ENCODE measurements around the gene MTA1. TPM values are rescaled to one million over a fixed set of nuclear protein-coding genes. Genes with fewer than 3 reads are reported as not detected.
A peak's percentile ranks its signal among the peaks of the same experiment; 100 is the strongest.

The MTA1 gene
- total RNA-seq, 1 donor from 2014 or later = 64.1 TPM

- no peak for TF ChIP-seq CTCF (conservative IDR thresholded peaks at IDR 0.05; ENCODE audit: low read depth, low read length)
- no peak for DNase-seq (ENCODE audit: low read depth)
Measured at GRCh38 chr14:105470350-105471296, 51.0 kb downstream of the MTA1 start.

DNA sequence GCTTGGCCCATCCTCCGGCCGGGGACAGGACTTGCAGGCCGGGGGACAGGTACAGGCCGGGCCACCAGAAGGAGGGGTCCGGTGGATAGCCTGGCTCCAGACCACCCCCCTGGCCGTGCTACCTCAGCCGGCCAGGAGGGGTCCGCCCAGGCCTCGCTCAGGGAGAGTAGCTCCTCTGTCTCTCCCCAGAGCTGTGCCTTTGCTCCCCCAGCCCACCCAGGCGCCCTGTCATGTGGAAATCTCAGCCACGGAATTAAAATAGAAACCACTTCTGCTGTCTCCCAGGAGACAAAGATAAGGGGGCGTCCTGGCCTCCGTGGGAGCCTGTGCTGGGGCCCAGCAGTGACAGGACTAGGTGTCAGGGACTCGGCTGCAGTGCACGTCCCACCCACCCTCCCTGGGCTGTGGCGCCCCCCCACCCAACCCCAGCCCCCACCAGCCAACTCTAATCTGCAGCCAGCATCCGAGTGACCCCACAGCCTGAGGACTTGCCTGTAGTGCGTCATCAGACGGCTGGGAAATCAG lies 51.7 kb downstream of the MTA1 start:
- TF ChIP-seq CTCF (conservative IDR thresholded peaks at IDR 0.05; ENCODE audit: low read depth, low read length) = no peak
- no peak overlapping the region for H3K4me3 ChIP-seq (ENCODE audit: low read depth, low read length)
- no peak for DNase-seq (ENCODE audit: low read depth)

More at GRCh38 chr14:105470350-105471296, 51.0 kb downstream of the MTA1 start:
- no peak overlapping the region for H3K4me3 ChIP-seq (ENCODE audit: low read depth, low read length)

DNA sequence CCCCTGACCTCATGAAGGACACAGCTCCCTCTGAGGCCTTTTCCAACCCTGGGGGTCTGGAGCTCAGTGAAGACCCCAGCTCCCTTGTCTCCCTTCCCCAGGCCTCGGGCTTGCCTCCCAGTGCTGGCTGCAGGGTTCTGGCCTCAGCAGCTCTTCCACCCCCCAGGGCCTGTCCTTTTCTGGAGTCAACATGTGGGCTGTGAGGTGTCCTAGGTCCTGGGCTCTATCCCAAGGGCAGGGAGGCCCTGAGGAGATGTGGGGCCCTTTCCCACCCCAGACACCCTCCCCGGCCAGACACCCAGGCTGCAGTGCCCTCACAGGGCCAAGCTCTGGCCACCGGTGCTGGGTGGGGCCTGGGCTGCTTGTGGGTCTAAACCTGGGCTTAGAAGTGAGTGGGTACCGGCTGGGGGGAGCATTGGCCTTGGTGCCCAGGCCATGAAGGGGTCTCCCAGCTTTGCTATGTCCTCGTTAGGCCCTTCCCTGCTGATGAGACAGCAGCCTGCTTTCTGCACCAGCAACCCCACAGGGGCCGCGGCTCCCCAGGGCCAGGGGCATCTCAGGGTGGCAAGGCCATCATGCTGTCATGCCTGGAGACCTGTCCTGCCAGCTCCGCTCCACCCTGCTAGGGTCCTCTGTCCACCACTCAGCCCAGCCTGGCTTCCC lies 52.3 kb downstream of the MTA1 start:
- TF ChIP-seq CTCF (conservative IDR thresholded peaks at IDR 0.05; ENCODE audit: low read depth, low read length) = no peak
- no peak overlapping the region for H3K4me3 ChIP-seq (ENCODE audit: low read depth, low read length)
- no peak for DNase-seq (ENCODE audit: low read depth)

DNA sequence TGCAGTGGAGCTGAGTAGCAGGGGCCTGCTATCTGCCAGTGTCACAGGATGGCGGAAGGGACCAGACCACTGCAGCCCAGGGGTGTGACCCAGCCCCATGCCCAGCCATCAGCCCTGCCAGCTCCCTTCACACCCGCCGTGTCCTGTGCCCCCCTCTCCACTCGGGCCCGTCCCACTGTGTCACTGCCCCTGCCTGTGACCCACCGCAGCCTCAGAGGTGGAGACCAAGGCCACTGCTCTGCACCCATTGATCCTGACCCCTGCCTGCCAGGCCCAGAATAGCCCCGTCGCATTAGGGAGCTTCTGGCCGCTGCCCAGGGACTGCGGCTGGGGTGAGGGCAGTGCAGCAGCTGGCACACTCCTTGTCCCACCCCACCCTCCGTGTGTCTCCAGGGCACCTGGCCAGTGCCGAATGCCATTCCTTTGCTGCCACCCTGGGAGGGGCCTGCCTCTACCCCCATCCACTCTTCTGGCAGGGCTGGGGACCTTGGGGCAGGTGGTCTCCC lies 52.9 kb downstream of the MTA1 start:
- TF ChIP-seq CTCF (conservative IDR thresholded peaks at IDR 0.05; ENCODE audit: low read depth, low read length) = peak; percentile 15
- H3K4me3 ChIP-seq (ENCODE audit: low read depth, low read length) = no peak overlapping the region
- DNase-seq (ENCODE audit: low read depth) = no peak

DNA sequence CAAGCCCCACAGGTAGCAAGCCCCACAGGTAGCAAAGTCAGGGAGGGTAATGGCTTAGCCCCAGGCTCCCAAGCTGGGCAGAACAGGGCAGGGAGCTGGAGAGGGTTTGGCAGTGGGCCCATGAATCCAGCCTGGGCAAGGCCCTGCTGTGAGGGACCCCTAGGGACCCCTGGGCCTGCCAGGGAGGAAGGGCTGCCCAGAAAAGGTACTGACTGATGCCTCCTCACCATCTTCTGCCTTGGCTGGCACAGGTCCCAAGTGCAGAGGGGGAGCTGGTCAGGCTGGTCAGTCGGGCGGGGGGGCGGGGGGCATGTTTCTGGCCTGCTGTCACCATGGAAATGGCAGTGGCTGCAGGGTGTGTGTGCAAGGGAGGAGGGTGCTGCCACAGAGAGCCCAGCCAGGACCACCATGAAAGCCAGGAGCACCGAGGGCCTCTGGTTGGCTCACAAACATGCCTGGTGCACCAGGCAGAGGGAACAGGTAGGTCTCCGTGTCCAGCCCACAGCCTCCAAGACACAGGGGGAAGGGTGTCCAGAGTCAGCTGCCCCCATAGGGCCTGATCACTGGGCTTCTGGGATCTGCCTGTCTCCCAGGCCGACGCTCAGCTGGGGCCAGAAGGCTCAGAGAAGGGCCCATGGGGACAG lies 53.5 kb downstream of the MTA1 start:
- peak overlapping the region; percentile 65 for H3K4me3 ChIP-seq (ENCODE audit: low read depth, low read length)
- TF ChIP-seq CTCF (conservative IDR thresholded peaks at IDR 0.05; ENCODE audit: low read depth, low read length) = no peak
- no peak for DNase-seq (ENCODE audit: low read depth)

- TF ChIP-seq CTCF (conservative IDR thresholded peaks at IDR 0.05; ENCODE audit: low read depth, low read length) = no peak
- H3K4me3 ChIP-seq (ENCODE audit: low read depth, low read length) = peak overlapping the region; percentile 65
- no peak for DNase-seq (ENCODE audit: low read depth)
Measured at GRCh38 chr14:105473677-105474482, 54.3 kb downstream of the MTA1 start.
